ENCODE data around the gene LMOD3. TPM values are rescaled to one million over a fixed set of nuclear protein-coding genes. Genes with fewer than 3 reads are reported as not detected.
A peak's percentile ranks its signal among the peaks of the same experiment; 100 is the strongest.

Gene LMOD3
- total RNA-seq, 1 donor from 2014 or later = not detected

DNA sequence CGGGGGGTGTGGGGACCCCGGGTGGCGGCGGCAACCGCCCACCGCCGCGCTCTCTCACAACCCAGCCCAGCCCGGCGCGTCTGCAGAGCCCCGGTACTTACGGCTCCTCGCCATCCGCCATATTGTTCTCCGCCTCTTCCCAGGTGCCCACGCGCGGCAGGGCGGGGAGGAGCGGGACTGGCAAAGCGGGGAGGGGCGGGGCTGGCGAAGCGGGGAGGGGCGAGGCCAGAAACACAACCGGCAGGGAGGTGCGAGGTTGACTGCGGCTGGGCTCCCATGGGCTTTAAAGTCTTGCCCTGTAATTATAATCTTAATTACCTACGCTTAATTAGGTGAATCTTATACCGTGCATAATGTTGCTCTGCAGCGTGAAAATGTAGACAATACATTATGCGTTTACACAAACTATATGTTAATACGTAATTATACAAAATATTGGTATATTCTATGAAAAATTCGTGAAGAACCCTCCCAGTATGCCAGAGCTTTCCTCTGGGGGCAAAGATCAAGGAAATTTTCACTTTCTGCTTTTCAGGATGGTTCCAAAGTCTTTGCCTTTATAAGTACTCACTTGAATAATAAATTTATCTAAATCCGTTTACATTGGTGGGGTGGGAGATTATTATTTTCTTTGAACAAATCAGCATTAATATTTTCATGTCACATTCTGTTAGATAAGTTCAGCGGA is 42.0 kb downstream of the LMOD3 start, which contains the start of gene UBA3:
Gene UBA3, minus strand, starts transcription at position 133 of the 688 bp plus-strand sequence. Its CDS starts 12 bp downstream, at position 121.
- Mint-ChIP-seq H3K4me1 (peaks cover 70% of the 10 kb centered on the region), H3K36me3 (ENCODE audit: low read depth) (peaks cover 24% of the 10 kb centered on the region), H3K27me3 (no peaks in the 10 kb centered on the region), H3K27ac (peak within 1 kb of the TSS; percentile 95), H3K4me3 (peak within 1 kb of the TSS; percentile 83), H3K9me3 (no peaks in the 10 kb centered on the region)
- ChIA-PET POLR2A (interaction anchor here (0.6 to 8.9 kb wide), 7 partner anchors 13 to 1430 kb away, joined by 3 to 109 read pairs (median 4); partner anchors contain the start of gene TMF1), CTCF (no interaction called here)
- TF ChIP-seq, protein P1, sequence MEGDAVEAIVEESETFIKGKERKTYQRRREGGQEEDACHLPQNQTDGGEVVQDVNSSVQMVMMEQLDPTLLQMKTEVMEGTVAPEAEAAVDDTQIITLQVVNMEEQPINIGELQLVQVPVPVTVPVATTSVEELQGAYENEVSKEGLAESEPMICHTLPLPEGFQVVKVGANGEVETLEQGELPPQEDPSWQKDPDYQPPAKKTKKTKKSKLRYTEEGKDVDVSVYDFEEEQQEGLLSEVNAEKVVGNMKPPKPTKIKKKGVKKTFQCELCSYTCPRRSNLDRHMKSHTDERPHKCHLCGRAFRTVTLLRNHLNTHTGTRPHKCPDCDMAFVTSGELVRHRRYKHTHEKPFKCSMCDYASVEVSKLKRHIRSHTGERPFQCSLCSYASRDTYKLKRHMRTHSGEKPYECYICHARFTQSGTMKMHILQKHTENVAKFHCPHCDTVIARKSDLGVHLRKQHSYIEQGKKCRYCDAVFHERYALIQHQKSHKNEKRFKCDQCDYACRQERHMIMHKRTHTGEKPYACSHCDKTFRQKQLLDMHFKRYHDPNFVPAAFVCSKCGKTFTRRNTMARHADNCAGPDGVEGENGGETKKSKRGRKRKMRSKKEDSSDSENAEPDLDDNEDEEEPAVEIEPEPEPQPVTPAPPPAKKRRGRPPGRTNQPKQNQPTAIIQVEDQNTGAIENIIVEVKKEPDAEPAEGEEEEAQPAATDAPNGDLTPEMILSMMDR (IDR thresholded peaks at IDR 0.05) = no peak
- DNase-seq = peak; percentile 76
- ATAC-seq (ENCODE audit: low read depth) = peak; percentile 69
- intact Hi-C loops (cut with micrococcal nuclease) = loop anchor here (1.0 to 10.0 kb wide), 5 partner anchors 11 to 2004 kb away; partner anchors contain the start of gene TMF1

DNA sequence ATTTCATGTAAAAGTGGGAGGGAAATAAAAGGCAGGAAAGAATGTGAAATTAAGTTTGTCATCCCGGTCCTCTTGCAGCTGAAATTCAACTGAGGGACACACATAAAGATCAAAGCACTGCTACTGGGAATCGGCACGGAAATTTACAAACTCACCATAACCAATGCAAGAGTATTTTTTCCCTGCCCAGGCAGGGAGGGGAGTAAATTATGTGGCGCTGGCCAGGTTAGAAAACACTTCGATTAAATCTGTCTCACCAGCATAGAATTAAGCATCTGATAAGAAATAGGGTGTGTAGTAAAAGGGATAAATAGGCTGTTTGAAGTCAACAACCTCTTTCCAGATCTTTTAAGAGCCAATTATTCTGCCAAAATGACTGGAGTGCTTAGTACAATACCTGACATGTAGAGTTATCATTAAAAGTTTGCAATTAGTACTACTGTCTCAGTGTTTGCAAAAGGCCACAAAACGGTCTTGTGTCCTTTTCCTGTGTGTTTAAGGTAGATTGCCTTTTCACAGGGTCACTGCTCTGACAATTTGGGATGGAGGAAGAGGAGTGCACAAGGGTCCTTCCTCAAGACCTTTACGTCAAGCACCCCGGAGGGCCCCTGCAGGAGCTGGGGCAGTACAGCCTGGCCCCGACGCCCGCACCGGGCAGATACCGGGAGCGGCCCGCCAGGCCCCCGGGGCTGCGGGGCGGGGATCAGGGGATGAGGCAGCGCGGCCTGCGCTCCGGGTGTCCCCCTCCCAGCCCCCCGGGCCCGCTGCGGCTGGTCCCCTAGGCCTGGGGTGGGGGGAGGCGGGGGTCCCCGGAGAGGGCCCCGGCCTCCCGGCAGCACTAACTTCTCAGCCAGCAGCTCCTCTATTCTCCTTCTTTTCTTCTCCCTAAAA is 42.9 kb downstream of the LMOD3 start:
- ATAC-seq (ENCODE audit: low read depth) (no peak), DNase-seq (peak; percentile 40)
- Mint-ChIP-seq H3K4me1 (peaks cover 67% of the 10 kb centered on the region), H3K4me3 (peak overlapping the region; percentile 83), H3K36me3 (ENCODE audit: low read depth) (peaks cover 20% of the 10 kb centered on the region), H3K9me3 (no peaks in the 10 kb centered on the region), H3K27ac (peak overlapping the region; percentile 65), H3K27me3 (no peaks in the 10 kb centered on the region)
- POLR2A ChIA-PET = interaction anchor here (0.6 to 8.9 kb wide), 7 partner anchors 14 to 1431 kb away, joined by 3 to 109 read pairs (median 4); partner anchors contain the start of gene TMF1
- intact Hi-C loops (cut with micrococcal nuclease) = loop anchor here (1.0 to 10.0 kb wide), 5 partner anchors 10 to 2005 kb away; partner anchors contain the start of gene TMF1
- TF ChIP-seq, protein P1 (IDR thresholded peaks at IDR 0.05) = no peak
- CTCF ChIA-PET = interaction anchor here (0.9 kb wide), 1 partner anchor 12 kb away, joined by 3 read pairs; no protein-coding TSS in a partner anchor

DNA sequence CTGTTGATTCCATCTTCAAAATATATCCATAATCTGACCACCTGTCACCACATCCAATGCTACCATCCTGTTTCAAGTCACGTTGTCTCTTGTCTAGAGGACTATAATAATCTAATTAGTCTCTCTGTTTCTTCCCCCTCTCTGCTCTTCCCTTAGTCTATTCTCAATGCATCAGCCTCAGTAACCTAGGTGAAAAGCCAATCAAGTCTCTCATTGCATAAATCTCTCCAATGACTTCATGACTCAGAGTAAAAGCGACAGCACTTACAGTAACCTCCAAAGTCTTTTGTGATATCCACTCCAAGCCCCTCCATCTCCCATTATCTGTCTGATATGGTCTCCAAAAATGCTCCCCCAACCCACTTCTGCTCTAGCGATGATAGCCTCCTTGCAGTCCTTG is 49.5 kb downstream of the LMOD3 start:
- H3K27me3 Mint-ChIP-seq = no peaks in the 10 kb centered on the region
- DNase-seq = no peak
- CTCF ChIA-PET = no interaction called here
- POLR2A ChIA-PET = no interaction called here
- H3K36me3 Mint-ChIP-seq (ENCODE audit: low read depth) = peaks cover 46% of the 10 kb centered on the region
- no peak for ATAC-seq (ENCODE audit: low read depth)
- H3K4me3 Mint-ChIP-seq = no peak overlapping the region
- peaks cover 30% of the 10 kb centered on the region for H3K4me1 Mint-ChIP-seq
- H3K9me3 Mint-ChIP-seq = no peaks in the 10 kb centered on the region
- TF ChIP-seq, protein P1 (IDR thresholded peaks at IDR 0.05) = no peak
- peak overlapping the region; percentile 2 for H3K27ac Mint-ChIP-seq
- intact Hi-C loops (cut with micrococcal nuclease) = no loop called here

DNA sequence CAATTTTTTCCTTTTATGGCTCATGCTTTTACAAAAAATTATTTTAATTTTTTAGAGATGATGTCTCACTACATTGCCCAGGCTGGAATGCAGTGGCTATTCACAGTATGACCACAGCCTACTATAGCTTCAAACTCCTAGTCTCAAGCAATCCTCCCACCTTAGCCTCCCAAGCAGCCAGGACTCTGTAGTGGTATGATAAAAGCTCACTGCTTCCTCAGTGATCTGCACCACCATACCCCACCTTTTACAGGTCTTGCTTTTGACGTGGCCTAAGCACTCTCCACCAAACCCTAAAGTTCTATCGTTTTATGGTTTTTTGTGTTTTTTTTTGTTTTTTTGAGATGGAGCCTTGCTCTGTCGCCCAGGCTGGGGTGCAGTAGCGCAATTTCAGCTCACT is 56.3 kb downstream of the LMOD3 start:
- intact Hi-C loops (cut with micrococcal nuclease) = no loop called here
- POLR2A ChIA-PET = interaction anchor here (0.9 kb wide), 1 partner anchor 16 kb away, joined by 3 read pairs; no protein-coding TSS in a partner anchor
- H3K4me1 Mint-ChIP-seq = peaks cover 9% of the 10 kb centered on the region
- H3K4me3 Mint-ChIP-seq = no peak overlapping the region
- H3K27ac Mint-ChIP-seq = no peak overlapping the region
- no peaks in the 10 kb centered on the region for H3K9me3 Mint-ChIP-seq
- CTCF ChIA-PET = no interaction called here
- no peak for DNase-seq
- no peaks in the 10 kb centered on the region for H3K27me3 Mint-ChIP-seq
- ATAC-seq (ENCODE audit: low read depth) = no peak
- H3K36me3 Mint-ChIP-seq (ENCODE audit: low read depth) = peaks cover 48% of the 10 kb centered on the region
- TF ChIP-seq, protein P1 (IDR thresholded peaks at IDR 0.05) = no peak
